Fibroblast of skin of left quadriceps (primary cell): Measurements from ENCODE around the gene METTL4.

Source experiments
- DNase-seq, 2 experiments: peaks; one replicate each; pipeline ENCODE4 v3.0.0-alpha.2; 2013; ENCODE audit warnings: low read depth in 2 of 2

Gene METTL4

DNA sequence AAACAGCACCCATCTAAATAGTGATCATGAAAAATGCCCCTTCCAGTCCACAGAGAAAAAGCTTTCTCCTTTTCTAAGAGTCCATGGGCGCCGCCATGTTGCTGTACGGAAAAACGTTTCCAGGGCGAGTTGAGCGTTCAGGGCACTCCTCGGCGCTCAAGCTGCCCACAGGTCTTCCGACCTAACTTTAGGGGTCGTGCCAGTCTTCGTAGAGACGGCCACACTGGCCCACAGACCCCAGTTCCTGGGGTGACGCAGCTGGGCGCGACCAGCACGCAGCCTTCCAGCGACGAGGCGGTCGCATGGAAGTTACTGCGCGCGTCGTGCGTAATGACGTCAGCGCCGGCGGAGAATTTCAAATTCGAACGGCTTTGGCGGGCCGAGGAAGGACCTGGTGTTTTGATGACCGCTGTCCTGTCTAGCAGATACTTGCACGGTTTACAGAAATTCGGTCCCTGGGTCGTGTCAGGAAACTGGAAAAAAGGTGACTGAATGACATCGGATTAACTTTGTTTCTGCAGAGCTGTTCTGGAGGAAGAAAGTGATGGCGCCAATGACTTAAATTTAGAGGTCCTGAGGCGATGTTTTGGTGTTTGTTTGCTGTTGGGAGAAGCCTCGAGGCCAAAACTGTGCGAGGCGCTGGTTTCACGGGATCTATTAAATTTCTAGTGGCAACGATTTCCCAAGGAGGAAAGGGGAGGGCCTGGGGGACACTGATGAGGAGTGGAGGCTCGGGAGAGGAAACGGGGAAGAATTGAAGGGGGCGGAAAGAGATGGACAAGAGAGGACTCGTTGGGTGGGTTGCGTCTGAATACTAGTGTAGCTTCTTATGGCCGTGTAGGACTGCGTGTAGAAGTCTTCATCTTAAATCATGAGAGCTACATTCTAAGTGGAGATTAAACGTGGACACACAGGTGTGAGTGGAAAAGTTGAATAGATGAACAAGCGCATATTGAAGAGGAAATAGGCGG is at the start of gene METTL4, which contains the start of gene NDC80:
TSS of gene METTL4 (minus strand) at position 306 of the 971 bp plus-strand sequence. CDS start 4,289 bp downstream, outside the sequence.
TSS of gene NDC80 (plus strand) at position 358 of the 971 bp plus-strand sequence. CDS start 1,429 bp downstream, outside the sequence.
- peak; percentile 71 to 72 for DNase-seq

DNA sequence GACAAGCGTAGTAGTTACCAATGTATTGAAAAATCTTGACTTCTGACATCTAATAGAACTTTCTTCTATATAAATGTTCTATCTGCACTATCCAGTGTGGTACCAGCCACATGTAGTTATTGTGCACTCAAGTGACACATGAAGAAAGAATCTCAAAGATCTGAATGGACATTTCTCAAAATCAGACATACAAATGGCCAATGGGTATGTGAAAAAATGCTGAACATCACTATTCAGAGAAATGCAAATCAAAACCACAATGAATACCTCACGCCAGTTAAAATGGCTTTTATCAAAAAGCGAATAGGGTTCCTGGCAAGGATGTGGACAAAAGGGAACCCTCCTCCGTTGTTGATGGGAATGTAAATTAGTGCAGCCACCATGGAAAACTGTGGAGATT is 46.7 kb upstream of the METTL4 start:
- DNase-seq = no peak

DNA sequence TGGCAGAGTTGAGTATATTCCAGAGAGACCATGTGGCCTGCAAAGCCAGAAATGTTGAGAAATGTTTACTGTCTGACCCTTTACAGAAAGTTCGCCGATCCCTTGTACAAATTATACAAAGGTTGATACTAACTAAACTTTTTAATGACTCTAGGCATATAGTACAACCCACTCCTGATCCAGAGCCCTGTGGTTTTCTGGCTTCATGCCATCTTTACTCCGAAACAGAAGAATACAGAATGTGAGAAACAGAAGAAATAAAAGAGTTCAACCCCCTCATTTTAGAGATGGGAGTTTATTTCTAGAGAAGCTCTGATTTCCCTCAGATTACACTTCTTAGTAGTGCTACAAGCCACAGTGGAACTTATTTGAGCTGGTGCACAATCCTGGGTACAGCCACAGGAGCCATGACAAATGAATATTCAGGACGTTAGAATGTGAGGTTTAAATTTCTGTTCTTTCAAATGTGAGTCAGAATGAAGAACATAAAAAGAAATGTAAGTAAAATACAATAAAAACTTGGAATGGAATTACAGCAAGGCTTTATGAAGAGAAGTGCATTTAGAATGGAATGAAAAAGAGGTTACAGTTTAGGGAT is 46.2 kb upstream of the METTL4 start:
- no peak for DNase-seq

DNA sequence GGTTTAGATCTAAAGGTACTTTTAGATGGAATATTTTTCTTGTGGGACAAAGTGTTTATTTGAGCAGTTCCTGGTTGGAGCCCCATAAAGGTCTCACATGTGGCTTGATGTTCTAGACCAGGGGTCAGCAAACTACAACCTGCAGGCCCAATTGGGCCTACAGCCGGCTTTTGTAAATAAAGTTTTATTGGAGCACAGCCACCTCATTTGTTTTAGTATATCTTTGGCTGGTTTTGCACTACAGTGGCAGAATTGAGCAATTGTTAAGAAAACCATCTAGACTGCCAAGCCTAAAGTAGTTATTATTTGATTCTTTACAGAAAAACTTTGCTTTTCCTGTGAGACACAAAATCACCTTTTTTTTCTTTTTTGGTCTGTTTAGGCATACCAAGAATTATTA is 41.7 kb upstream of the METTL4 start:
- no peak for DNase-seq

DNA sequence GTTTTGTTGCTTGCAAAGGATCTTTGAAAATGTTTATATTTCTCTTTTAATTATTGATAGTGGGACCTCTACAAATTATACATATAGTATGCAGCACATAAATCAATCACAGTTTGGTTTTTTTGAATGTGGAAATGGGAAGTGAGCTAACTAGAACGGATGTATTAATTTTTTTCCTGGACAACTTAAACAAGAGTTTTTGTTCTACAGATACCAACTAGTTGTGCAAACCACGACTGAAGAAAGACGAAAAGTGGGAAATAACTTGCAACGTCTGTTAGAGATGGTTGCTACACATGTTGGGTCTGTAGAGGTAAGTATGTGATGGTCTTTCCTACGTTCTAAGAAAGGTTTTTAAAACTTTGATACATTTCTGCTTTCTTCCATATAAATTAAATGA is 39.2 kb upstream of the METTL4 start:
- no peak for DNase-seq

- DNase-seq = no peak
These were observed 38.3 kb upstream of the METTL4 start for GRCh38 chr18:2609604-2610003.

GRCh38 chr18:2606335-2606734 is 35.0 kb upstream of the METTL4 start:
- no peak for DNase-seq

GRCh38 chr18:2602844-2603243 is 31.5 kb upstream of the METTL4 start:
- no peak for DNase-seq

DNA sequence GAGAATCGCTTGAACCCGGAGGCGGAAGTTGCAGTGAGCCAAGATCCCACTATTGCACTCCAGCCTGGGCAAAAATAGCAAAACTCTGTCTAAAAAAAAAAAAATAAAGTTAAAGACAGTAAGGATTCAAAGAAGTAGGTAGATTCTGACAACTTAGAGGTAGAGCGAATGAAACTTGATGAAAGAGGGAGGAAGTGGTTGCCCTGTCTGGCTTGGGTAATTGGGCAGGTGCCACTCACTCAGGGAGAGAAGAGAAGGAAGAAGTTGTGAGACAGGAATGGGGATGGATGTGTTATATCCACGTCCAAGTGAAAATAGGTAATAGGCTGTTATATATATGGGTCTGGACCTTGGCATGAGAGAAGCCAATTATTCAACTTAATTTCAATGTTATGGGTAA is 26.3 kb upstream of the METTL4 start:
- DNase-seq = no peak

DNA sequence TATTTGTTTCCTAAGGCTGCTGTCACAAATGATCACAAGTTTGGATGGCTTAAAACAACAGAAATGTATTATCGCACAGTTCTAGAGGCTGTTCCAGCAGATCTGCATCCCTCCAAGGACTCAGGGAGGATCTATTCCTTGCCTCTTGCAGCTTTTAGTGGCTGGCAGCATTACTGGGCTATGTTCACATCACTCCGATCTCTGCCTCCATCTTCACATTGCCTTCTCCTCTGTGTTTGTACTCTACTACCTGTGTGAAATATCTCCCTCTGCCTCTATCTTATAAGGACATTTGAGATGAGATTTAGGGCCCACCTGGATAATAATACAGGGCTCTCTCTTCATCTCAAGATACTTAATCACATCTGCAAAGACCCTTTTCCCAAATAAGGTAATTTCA is 19.0 kb upstream of the METTL4 start:
- no peak for DNase-seq

DNA sequence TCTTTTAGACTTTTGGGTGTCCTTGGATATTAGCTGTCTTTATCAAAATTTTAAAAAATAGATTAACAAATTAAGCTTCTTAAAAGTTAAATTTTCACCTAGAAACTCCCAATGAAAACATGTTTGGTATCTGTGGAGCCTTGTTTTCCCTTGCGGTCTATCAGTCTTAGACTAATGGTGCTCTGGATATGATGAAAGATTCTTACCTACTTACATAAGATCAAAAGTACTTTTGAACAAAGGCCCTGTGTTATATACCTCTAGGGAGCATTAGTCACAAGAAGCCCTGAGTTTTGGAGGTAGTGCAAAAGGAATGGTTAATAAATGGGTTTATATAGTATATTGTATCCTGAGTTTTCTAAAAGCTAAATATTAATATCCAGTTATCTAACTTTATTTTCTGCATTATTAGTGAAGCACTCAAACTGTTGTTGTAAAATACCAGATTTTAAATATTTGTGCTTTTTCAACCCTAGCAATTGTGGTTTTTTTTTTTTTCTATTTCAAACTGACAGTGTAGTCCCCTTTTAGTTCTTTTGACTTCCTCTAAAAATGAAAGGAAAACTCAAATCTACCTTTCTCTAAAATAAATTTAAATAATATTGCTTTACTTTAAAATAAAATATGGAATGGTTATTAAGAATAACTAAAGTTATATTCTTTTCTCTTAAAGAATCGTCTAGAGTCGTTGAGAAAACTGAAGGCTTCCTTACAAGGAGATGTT is 18.2 kb upstream of the METTL4 start:
- DNase-seq = no peak

- no peak for DNase-seq
These were observed 17.5 kb upstream of the METTL4 start for GRCh38 chr18:2588666-2589344.

DNA sequence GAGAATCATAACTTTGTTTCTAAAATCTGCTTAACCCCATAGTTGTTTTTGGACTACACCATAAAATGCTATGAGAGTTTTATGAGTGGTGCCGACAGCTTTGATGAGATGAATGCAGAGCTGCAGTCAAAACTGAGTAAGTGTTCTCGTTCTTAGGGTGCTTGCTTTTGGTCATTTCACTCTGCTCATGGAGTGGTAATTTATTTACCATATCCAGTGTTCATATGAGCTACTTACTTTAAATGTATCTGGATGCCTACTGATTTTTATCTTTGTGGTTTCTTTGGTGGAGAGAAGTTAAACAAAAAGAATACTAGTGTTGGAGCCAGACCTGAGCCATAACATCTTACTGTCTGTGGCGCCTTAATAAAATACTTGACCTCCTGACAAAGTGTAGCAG is 16.5 kb upstream of the METTL4 start:
- no peak for DNase-seq

- DNase-seq = no peak
These were observed 2.1 kb upstream of the METTL4 start for GRCh38 chr18:2573408-2573807.

GRCh38 chr18:2572892-2573291 is 1.6 kb upstream of the METTL4 start:
- no peak for DNase-seq

GRCh38 chr18:2572171-2572569 is 865 bp upstream of the METTL4 start:
- no peak for DNase-seq

GRCh38 chr18:2570772-2571199 is 519 bp downstream of the METTL4 start:
- peak in 1 of 2 experiments; percentile 34 for DNase-seq

DNA sequence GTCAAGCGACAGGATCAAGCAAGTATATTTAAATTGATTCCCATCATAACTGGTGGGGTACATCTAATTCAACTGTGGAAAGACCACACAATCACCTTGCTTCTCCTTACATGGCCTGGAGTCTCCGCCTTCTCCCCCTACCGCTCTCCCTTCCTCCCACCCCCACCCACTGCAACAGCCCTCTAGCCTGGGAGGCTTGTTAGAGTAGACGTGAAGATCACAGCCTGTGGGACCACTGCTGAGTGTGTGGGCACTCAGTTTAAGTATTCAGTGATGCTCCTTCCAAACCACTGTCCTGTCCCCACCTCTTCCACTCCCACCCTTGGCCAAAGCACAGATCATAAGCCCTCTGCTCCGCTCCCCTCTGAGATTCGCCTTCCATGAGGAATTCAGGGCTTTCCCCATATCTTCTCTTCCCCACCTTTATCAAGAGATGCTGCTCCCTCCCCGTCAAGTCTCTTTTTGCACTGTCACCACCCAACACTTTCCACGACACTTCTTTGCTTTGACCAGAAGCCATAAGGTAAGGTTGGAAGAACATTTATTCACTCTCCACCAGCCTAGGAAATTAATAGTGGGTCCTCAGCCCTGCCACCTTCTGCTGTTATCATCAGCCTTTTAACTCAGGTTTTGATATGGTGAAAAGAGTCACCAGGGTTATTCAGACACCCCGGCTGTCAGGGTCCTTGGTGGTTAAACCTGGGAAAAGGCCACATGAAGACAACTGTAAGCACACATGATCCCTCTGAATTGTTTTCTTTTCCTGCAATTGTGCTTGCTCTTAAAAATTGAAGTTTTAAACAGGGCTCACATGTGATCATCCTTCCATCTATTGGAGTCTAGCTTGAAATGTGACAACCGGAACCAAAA is 1.7 kb downstream of the METTL4 start:
- DNase-seq = no peak

DNA sequence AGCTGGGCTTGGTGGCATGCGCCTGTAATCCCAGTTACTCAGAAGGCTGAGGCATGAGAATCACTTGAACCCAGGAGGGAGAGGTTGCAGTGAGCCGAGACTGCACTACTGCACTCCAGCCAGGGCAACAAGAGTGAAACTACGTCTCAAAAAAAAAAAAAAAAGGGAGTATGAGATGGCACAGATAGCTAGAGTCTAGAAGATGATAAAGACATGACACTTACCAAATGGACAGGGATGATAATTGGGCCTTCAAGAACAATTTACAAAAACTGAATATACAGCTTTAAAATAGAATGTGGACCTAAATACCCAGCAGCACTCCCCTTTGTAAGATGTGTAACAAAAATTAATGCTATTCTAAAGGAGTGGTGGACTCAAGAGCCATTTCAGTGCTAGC is 2.7 kb downstream of the METTL4 start:
- no peak for DNase-seq

DNA sequence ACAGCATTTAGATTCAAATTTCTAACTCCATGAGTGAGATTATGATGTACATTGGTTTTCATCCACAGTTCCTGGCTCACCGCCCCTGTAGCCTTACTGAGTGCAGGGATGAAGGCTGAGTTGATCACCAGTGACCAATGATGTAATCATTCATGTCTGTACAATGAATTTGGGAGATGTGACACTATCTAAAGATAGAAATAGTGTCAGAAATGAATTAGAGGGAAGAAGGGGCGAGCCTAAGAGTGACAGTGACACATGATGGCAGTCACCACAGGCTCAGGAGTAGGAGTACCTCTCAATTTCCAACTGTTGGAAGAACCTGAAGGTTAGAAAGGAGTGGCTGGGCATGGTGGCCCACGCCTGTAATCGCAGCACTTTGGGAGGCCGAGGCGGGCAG is 3.2 kb downstream of the METTL4 start:
- DNase-seq = no peak

- no peak for DNase-seq
These were observed 6.9 kb downstream of the METTL4 start for GRCh38 chr18:2564373-2564772.
